ENCODE measurements around the gene STRADA.

Gene STRADA

DNA sequence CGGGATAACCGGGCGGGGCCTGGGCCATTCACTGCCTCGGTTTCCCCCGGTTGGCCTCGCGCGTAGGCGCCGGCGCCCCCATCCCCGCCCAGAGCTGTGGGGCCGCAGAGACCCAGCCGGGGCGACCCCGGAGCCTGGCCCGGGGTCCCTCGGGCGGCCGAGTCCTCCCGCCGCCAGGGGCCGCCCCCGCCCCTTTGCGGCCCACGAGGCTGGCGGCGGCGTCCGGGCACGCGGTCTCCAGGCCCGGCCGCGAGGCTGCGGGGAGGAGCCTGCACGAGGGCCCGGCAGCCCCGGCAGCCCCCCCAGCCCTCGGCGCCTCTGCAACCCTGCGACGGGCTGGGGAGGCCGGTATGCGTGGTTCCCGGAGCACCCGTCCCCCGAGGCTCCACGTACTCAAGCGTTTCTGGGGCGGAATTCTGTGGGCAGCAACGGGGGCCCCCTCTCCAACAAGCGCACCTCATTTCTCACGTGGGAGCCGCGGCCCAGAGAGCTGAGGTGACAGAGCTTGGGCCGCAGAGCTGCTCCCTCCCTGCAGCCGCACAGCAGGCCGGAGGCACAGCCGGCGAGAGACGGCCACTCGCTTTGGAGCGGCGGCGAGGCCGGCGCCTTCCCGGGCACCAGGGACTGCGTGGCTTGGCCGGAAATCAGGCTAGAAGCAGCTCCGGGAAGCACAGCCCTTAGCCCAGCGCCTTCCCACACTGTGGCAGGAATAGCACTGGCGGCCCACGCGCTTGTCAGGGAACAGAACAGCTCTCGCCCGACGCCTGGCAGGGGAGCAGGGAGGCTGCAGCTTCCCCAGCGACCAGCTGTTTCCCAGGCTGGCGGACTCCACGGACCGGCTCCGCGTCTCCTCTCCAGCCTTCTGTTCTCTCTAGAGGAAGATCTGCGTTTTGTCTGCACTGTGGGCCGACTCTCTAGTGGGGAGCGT lies 40.8 kb downstream of the STRADA start:
- no peak for DNase-seq

DNA sequence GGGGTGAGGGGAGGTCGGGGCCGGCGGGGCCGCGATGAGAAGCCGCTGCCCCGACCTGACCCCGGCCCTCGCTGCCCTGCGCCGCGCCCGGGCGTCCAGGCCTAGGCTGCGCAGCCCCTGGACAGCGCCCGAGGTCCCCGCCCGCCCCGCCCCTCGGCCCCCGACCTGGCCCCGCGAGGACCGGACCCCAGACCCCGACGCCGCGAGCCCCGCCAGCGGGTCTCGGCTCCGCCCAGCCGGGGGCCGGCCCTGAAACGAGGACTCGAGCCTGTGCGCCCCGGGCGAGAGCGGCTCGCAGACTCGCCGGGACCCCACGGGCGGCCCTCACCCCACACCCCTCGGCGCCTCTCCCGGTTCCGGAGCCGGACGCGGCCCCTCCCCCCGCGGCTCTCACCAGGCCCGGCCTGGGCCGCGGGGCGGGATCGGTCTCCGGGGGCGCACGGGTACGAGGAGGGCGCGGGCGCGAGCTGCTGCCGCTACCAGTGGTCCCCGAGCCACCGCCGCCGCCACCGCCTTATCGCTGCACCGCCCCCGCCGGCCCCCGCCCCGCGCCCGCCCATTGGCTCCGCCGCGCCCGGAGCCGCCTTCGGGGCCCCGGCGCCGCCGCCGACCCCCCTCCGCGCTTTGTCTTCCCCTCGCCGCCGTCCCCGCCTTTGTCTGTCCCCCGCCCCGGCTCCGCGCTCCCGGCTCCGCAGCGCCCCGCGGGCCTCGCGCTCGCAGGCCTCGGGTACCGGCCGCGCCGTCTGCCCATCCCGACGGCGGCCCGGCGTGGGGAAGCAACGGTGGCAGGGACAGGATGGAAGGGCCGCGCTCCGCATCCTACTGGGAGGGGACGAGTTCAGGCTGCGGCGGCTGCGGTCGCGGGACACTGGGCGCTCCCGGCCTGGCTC lies 41.7 kb downstream of the STRADA start, which contains the start of gene LIMD2:
Gene LIMD2 (minus strand): TSS at position 488 of the 890 bp plus-strand sequence. CDS start 827 bp downstream, outside the sequence.
- DNase-seq: no peak

DNA sequence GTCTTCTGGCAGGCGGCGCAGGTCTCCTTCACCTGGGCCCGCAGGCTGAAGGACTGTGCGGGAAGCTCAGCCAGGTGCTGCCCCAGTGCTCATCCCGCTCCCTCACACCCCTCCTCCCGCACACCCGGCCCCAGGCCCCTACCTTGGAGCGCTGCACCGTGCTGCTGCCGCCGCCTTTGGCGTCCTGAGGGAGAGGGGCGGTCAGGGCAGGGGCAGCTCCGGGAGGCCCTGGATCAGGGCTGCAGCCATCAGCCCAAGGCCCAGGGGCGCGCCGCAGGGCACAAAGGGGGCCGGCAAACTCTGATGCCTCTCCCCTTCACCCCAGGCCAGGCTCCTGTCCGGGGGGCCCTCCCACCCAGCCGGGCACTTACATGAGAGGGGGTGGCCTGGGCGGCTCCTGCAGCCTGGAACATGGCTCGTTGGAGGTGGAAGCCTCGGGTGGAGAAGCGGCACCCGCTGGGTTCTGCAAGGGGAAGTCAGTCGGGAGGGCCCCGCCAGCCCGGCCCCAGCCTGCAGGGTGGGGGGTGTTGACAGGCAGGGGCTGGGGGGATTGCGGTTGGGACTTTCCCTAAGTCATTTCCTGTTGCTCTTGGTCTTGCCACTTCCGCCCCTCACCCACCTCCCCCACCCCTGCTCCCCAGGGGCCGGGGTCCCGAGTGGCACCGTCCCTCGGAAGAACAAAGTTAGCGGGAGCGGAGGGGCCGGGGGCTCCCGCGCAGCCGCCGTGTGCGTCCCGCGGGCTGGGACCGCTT lies 42.5 kb downstream of the STRADA start:
- no peak for DNase-seq

DNA sequence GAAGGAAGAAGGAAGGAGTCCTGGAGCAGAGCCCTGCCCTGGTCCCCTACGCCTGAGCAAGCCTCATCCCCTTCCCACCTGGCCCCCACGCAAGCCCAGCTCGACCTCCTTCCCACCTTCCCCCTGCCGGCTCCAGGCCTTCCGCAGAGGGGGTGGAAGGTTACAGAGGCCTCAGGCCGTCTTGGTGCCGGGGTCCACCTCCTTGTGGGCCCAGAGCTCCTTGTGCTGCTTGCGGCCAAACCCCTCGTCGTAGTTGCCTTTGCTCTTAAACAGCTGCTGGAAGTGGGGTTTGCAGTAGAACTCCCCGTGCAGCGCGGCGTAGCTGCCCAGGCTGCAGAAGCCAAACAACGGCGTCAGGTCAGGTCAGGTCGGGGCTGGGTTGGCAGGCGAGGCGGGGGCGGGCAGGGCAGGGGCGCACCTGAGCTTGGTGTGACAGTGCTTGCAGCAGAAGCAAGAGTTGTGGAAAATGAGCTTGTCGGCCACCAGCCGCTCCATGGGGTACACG lies 43.2 kb downstream of the STRADA start:
- no peak for DNase-seq

DNA sequence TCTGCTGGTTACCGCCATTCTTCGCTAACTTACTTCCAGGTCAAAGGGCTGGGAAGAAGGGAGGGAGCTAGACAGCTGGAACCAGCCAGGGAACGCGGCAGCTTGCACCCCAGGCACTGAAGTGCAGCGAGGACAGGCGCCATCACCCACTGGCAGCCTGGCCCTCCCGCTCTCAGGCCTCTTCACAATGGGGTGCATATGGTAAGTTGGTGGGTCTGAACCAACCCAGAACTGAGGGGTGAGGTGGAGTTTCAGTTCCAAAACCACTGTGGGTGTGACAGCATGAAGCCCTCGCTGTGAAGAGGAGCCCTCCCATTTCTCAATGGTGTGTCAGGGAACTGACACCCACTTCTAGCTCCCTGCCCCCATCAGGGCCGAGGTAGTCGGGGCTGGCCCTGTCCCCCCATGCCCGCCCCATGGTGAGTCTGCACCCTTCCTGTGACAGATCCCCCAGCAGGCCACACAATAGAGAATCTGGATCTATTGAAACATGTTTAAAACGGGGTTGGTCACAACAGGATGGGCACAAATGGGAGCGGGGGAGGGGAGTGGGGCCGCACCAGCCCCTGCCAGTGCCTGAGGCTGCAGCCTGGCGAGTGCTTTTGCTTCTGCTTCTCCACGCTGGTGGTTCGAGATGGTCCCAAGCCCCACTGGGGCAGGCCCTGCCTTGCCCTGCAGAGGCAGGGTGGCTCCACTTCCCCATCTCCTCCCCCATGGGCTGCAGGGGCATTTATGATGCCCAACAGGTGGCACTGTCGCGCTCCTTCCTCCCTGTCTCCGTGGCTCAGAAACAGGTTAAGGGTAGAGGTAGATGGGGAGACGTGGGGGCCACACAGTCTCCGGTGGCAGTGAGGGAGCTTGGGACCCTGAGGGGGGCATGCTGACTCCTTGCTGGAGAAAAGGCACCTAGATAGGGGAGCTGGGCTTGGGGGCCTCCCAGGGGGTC lies 44.0 kb downstream of the STRADA start:
- DNase-seq: no peak

DNA sequence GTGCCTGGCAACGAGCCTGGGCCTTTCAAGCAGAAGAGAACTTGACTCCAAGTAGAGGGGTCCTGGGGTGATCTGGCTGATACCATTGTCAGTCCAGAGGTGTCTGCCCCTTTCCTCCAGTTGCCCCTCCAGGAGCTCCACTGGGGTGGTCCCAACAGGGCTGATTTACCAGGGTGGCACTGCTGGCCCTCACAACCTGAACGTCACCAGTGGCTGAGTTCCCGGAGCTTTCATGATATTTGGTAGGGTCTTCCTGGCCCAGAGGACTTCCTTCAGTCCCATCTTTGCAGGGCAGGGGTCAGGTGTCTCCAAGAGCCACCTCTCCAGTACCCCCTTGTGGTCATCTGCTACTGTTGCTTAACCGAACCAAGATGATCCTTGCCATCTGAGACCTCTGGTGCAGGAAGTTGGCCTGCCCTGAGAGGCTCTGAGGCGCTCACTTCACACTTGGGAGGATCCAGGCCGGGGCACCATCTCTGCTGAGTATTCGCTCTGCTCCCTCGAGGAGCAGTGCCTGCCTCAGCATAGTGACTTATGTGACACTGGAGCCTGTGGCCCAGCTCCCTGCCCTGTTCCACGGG lies 45.1 kb downstream of the STRADA start:
- no peak for DNase-seq

DNA sequence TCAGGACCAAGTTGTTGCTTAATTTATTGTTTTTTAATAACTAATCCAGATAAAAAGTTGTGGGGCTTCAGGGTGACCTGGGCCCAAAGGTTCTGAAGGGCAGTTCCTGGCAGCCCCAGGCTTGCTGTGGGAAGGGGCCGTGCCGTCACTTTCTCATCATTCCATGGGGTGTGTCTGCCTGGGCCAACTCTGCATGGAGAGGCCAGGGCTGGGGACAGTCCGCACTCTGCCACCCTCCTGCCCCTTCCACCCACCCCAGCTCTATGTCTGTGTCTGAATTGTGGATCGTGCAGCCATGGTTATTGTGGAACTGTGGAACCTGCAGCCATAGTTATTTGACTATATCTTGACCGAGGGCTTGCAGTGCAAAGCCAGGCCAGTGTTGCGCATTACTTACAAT lies 45.7 kb downstream of the STRADA start:
- no peak for DNase-seq

DNA sequence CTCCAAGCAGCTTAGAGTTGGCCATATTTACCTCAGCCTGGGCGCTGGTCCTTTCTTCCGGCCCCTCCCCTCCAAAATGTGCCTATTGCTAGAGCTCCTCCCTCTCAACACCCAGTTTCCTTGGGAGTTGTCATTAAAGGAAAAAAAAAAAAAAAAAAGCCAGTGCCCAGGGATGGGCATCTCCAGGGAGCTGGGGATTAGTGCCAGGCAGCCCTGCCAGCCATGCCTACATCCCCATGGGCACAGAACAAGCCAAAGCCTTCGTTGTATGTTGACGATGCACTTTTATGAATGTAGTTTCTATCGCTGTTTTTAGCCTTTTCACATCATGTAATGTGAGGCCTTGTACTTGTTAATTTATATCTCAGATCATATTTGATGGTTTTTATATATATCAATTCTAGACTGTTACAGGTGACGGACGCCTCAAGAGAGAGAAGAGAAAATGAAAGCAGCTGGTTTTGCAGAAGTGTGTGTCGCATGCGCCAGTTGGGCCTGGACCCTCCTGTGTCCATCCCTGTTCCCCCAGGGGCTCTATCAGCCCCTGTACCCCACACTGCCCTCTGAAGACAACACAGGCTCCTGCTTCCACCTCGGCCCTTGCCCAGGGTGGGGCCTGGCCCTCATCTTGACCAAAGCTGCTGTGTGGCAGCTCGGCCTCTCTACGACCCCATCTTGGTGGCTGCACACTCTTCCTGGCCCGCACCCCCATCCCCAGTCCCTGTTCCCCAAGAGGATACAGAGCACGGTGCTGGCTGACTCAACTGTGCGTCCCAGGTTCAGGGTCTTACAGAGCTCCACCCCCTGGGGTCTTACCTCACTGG lies 46.4 kb downstream of the STRADA start:
- no peak for DNase-seq

DNA sequence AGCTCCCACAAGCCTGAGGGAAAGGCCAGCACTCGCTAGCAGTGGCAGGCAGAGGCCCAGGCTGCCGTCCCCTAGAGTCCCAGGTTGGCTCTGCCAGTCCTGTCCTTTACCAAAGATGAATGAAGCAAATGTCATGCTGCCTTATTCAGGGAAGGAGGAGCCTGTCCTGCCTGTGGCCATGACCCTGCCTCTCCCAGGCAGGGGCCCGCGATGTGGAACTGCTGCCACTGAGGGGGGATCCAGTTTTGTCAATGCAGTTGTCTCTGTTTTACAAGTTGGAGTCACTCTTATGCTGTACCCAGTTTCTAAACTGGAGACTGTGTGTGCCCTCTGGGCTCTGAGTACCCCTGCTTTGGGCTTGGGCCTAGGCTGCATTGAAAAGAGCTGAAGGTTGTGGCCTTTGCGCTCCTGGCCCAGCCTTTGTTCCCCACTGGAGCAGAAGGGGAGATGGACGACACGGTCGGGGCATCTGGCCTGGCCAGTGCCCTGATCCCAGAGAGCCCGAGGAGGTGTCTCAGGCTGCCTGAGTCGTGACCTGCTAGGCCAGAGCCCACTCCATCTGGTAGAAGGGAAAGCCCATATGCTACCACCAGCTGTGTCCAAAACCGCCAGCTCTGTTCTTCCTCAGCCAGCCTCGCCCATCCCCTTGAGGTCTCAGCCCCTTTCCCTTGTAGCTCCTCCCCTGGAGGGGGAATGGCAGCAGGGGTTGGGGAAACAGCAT lies 47.2 kb downstream of the STRADA start:
- DNase-seq: no peak

DNA sequence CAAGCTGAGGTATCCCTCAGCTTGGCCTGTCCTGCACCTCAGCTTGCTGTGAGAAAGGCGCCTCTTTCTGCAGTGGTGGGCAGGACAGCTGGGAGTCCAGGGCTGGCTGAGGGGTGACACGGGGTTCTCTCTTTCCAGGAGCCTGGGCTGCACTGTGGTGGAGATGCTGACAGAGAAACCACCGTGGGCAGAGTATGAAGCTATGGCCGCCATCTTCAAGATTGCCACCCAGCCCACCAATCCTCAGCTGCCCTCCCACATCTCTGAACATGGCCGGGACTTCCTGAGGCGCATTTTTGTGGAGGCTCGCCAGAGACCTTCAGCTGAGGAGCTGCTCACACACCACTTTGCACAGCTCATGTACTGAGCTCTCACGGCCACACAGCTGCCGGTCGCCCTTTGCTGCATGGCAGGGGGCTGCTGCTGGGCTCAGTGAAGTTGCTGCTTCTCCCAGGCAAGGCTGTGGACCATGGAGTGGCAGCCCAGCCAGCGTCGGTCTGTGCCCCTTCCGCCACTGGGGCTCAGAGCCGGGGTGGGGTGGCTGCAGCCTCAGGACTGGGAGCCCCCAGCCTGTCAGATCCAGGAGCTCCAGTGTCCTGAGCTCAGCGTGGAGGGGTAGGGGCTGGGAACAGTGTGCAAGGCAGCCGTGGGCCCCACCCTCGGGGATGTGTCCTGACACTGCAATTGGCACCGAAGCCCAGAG lies 48.0 kb downstream of the STRADA start:
- DNase-seq: no peak

DNA sequence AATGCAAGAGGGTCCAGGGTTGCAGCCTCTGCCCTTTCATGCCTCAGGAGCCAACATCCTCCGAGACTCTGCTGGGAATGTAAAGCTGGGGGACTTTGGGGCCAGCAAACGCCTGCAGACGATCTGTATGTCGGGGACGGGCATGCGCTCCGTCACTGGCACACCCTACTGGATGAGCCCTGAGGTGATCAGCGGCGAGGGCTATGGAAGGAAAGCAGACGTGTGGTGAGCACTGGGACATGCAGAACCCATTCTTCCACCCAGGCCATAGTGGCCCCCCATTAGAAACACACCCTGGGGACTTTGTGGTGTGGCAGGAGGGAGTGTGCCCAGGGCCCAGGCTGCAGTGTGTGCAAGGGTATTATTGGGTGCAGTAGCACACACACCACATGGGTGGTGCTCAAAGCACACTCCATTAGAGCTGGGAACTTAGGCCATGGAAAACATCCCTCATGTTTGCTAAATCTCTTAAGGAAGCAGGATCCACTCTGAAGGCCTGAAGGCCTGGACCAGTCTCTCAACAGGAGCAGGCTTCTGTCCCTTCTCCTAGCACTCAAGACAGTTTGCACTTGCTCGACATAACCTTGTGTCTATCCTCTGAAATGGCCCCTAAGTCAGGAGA lies 49.3 kb downstream of the STRADA start:
- DNase-seq: no peak

DNA sequence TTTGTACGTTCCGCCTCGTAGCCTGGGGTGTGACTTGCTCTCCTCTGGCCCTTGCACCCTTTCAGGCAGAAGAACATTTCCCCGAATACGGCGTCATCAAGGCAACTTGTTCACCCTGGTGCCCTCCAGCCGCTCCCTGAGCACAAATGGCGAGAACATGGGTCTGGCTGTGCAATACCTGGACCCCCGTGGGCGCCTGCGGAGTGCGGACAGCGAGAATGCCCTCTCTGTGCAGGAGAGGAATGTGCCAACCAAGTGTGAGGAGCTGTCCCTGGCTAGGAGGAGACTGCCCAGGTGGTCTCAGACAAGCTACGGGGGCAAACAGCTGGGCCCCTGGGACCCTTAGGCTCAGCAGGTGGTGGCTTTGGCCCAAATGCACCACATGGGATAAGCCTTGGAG lies 52.1 kb downstream of the STRADA start:
- no peak for DNase-seq

DNA sequence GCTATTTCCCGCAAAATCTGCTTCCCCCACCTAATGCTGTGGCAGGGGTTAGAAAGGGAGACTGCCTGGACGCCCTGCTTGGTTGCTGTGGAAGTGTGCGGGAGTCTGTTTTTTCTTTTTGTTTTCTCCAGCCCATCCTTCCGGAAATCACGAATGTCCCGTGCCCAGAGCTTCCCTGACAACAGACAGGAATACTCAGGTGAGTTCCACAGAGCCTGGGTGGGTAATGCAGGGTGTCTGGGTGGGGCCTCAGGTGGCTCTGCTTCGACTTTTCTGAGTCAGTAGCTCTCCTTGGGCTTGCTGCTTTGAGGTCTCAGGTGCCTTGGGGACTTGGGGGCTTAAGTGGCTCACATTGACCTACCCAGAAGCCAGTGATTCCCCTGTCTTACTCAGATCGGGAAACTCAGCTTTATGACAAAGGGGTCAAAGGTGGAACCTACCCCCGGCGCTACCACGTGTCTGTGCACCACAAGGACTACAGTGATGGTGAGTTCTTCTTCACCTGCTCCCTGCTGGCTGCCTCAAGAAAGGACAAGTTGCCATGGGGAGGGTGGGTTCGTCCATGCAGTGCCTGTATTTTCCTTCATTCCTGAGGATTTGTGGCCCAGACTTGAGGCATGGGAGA lies 53.1 kb downstream of the STRADA start:
- no peak for DNase-seq

DNA sequence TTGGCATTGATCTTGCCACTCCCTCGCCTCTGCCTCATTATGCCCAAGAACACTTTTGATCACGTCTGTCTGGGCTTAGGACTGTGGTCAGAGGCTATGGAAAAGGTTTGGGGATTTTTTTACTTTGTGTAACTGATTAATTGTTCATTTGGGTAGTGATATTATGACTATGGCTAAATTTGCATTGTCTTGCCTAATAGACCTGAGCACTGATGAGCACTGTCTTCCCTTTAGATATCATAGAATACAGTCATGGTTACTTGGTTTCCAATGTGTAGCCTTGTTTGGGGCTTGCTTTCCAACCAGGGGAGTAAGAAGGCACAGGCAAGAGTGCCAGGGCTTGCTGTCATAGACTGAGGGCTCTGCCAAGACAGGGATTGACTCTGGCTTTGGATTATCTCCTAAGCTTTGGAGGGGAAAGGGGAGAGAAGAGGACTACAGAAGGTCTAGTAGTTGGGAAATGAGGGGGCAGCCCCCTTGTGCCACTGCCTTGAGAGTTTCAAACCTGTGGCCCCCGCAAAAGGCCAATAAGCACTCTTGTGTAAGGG lies 55.4 kb downstream of the STRADA start:
- no peak for DNase-seq

DNA sequence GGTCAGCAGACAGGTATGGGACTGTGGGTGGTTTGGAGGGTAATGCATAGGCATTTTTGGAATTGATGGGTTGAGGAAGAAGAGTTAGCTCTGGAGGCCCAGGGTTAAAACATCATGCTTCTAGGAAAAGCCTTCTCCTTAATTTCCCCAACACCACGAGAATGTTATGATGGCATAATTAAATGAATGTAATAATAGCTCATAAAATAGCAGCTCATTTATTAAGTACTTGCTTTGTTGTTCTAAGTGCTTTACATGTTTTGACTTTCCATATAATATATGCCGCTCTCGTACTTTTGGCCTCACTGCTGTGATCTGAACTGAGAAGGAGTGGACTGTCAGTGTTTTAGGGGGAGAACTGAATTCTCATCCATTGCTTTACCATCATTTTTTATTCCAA lies 56.0 kb downstream of the STRADA start:
- no peak for DNase-seq

DNA sequence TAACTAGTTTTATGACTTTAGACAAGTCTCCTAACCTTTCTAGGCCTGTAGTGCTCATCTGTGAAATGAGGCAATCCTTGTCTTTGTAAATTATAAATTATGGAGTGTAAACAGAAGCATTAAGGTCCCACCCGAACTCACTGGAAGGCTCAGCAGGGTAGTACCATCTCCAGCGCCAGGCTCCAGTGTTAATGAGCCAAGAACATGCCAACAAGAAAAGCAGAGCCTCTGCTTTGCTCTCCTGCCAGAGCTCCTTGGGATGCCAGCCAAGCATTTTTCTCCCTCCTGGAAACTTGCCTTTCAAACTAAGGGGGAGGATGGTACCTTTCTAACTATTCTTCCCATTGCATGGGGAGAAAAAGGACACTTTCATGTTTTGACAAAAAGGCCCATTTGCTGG lies 56.6 kb downstream of the STRADA start:
- peak; percentile 25 for DNase-seq

DNA sequence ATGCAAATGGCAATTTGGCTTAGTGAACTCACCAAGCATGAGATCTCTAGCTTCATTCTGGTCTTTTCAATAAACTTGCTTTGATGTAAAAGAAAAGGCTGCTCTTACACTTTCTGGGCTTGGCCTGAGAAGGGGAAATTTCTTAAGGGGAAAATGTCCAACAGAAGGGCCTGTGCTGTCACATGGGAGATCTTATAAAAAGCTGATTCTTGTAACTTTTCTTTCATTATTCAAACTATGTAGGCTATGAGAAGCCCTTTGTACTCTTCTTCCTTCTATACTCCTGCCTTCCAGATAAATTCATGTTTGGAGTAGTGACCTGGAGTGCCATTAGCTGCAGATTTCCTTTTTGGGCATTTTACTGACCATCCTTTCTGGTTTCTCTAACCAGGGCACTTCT lies 58.6 kb downstream of the STRADA start:
- no peak for DNase-seq

DNA sequence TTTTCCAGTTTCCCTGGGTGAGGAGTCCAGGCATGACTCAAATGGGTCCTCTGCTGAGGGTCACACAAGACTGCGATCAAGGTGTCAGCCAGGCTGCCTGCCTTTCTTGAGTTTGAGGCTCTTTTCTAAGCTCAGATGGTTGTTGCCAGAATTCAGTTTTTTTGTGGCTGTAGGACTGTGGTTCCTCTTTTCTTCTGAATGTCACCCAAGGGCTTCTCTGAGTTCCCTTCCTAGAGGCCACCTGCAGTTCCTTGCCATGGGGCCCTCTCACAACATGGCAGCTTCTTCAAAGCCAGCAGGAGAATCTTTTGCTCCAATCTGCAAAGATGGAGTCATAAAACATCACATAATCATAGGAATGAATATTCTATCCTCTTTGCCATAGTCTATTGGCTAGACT lies 59.2 kb downstream of the STRADA start:
- DNase-seq: no peak
